ENCODE data around the gene PASK.

Gene PASK

GRCh38 chr2:241064802-241065354 lies 84.4 kb downstream of the PASK start:
- no peak for DNase-seq (ENCODE audit: low read depth)
- TF ChIP-seq CTCF (conservative IDR thresholded peaks at IDR 0.05; ENCODE audit: low read length): no peak

GRCh38 chr2:241064008-241064801 lies 85.1 kb downstream of the PASK start:
- TF ChIP-seq CTCF (conservative IDR thresholded peaks at IDR 0.05; ENCODE audit: low read length): no peak
- DNase-seq (ENCODE audit: low read depth): no peak
- H3K4me3 ChIP-seq (ENCODE audit: low read length): no peak overlapping the region

More at GRCh38 chr2:241064802-241065354, 84.4 kb downstream of the PASK start:
- H3K4me3 ChIP-seq (ENCODE audit: low read length): no peak overlapping the region

- no peak for DNase-seq (ENCODE audit: low read depth)
- TF ChIP-seq CTCF (conservative IDR thresholded peaks at IDR 0.05; ENCODE audit: low read length): no peak
- H3K4me3 ChIP-seq (ENCODE audit: low read length): no peak overlapping the region
These were observed 85.7 kb downstream of the PASK start for GRCh38 chr2:241063587-241063986.

- no peak for DNase-seq (ENCODE audit: low read depth)
- no peak overlapping the region for H3K4me3 ChIP-seq (ENCODE audit: low read length)
- TF ChIP-seq CTCF (conservative IDR thresholded peaks at IDR 0.05; ENCODE audit: low read length): no peak
These were observed 86.2 kb downstream of the PASK start for GRCh38 chr2:241063093-241063551.

GRCh38 chr2:241062389-241063092 lies 86.7 kb downstream of the PASK start:
- no peak for DNase-seq (ENCODE audit: low read depth)
- TF ChIP-seq CTCF (conservative IDR thresholded peaks at IDR 0.05; ENCODE audit: low read length): no peak

GRCh38 chr2:241061275-241061674 lies 88.0 kb downstream of the PASK start:
- no peak overlapping the region for H3K4me3 ChIP-seq (ENCODE audit: low read length)
- DNase-seq (ENCODE audit: low read depth): peak; percentile 75
- no peak for TF ChIP-seq CTCF (conservative IDR thresholded peaks at IDR 0.05; ENCODE audit: low read length)

More at GRCh38 chr2:241062389-241063092, 86.7 kb downstream of the PASK start:
- H3K4me3 ChIP-seq (ENCODE audit: low read length): no peak overlapping the region

Data from AG10803 (cell line).